CD8-positive, alpha-beta T cell (primary cell): ENCODE results near the gene MYL11. TPM values are rescaled to one million over a fixed set of nuclear protein-coding genes. Genes with fewer than 3 reads are reported as not detected.

Source experiments
- total RNA-seq, 46 experiments: library from RNA in 2 of 46; stranded (reverse) in 2 of 46; gene quantifications; one replicate each; pipeline ENCODE4 v1.2.3 and lab custom pipeline; 2021 to 2026

MYL11 gene
- total RNA-seq, 2 experiments from 2014 or later = 3.0 to 3.1 TPM

Other genes starting within 250 kb of the MYL11 start
- 100 to 1,000 TPM; 352 to 364 TPM for gene CORO1A, start 191.2 kb upstream of the MYL11 start, total RNA-seq
- gene BOLA2B, start 181.1 kb upstream of the MYL11 start, total RNA-seq = 10 to 100 TPM; 55.5 to 56.2 TPM
- gene SLX1A, start 180.9 kb upstream of the MYL11 start, total RNA-seq = 10 to 100 TPM; 22.7 to 23.1 TPM
- gene SULT1A3, start 175.5 kb upstream of the MYL11 start, total RNA-seq = 10 to 100 TPM; 15.1 to 17.8 TPM
- gene NPIPB13, start 126.3 kb upstream of the MYL11 start, total RNA-seq = 10 to 100 TPM; 13.8 to 18.6 TPM
- 10 to 100 TPM; 35.4 to 35.9 TPM for gene CD2BP2, start 19.5 kb upstream of the MYL11 start, total RNA-seq
- gene TBC1D10B, start 4.3 kb upstream of the MYL11 start, total RNA-seq = 10 to 100 TPM; 12.3 to 13.8 TPM
- 100 to 1,000 TPM; 147 to 150 TPM for gene SEPTIN1, start 7.8 kb downstream of the MYL11 start, total RNA-seq
- gene ZNF48, start 20.6 kb downstream of the MYL11 start, total RNA-seq = 1 to 10 TPM; 2.3 to 2.4 TPM
- gene ZNF771, start 32.8 kb downstream of the MYL11 start, total RNA-seq = under 1 TPM; 0.87 to 0.92 TPM
- 1 to 10 TPM; 4.0 to 5.5 TPM for gene DCTPP1, start 55.2 kb downstream of the MYL11 start, total RNA-seq
- 10 to 100 TPM; 22.6 to 24.1 TPM for gene SEPHS2, start 71.1 kb downstream of the MYL11 start, total RNA-seq
- 100 to 1,000 TPM; 187 to 218 TPM for gene ITGAL, start 97.9 kb downstream of the MYL11 start, total RNA-seq
- gene ZNF768, start 151.8 kb downstream of the MYL11 start, total RNA-seq = 1 to 10 TPM; 2.6 to 2.8 TPM
- 1 to 10 TPM; 6.2 to 6.3 TPM for gene ZNF747, start 160.1 kb downstream of the MYL11 start, total RNA-seq
- gene ZNF764, start 183.6 kb downstream of the MYL11 start, total RNA-seq = 10 to 100 TPM; 15.0 to 15.6 TPM
- 1 to 10 TPM; 6.1 to 7.1 TPM for gene ZNF688, start 196.9 kb downstream of the MYL11 start, total RNA-seq
- 1 to 10 TPM; 5.0 to 6.9 TPM for gene ZNF785, start 210.9 kb downstream of the MYL11 start, total RNA-seq
- gene ZNF689, start 235.6 kb downstream of the MYL11 start, total RNA-seq = 10 to 100 TPM; 15.6 to 17.5 TPM